Measurements from ENCODE around the gene ATF2.
"Not testable (repeated sequence)": the region's sequence is repeated elsewhere in the genome, so short reads cannot be mapped to it uniquely, and the experiment has no call there.

The ATF2 gene

DNA sequence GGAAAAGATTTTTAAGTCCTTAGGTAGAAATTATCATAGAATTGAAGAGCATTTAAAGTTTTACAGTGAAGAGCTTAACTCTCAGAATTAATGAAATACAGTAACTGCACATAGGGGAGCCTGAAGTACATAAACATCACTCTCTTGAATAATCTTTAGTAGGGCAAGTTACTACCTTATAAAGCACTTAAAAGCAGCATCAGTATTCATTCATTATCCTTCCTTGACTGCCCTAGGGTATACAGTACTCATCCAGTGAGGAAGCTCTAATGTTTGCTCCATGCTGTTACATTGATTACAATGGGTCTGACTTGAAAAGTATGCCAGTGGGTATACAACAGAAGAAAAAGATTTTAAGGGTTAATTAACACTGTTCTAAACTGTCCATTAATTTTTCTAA lies 66.5 kb downstream of the ATF2 start:
- H3K4me3 Mint-ChIP-seq: no peak overlapping the region
- no peaks in the 10 kb centered on the region for H3K27me3 Mint-ChIP-seq
- H3K27ac Mint-ChIP-seq: no peak overlapping the region
- peaks cover 22% of the 10 kb centered on the region for H3K36me3 Mint-ChIP-seq
- ATAC-seq (ENCODE audit: low read depth) (no peak), DNase-seq (ENCODE audit: low spot score in 2 of 2) (no peak)
- no peaks in the 10 kb centered on the region for H3K4me1 Mint-ChIP-seq
- no peaks in the 10 kb centered on the region for H3K9me3 Mint-ChIP-seq

DNA sequence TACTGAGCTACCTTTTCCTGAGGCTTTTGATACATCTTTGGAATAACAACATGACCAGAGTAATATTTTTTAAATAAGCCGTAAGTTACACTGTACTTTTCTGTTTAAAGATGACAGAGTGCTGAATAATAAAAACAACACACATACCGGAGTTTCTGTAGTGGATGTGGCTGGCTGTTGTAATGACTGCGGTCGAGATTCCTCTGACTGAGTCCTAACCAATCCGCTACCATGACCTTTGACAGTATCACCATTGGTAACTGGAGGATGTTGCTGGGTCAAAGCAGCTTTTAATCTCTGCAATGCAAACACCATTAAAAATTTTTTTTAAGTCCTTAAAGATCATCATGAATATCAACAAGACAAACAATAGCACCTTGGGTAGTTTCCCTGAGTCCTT lies 70.7 kb downstream of the ATF2 start:
- no peak overlapping the region for H3K27ac Mint-ChIP-seq
- peaks cover 15% of the 10 kb centered on the region for H3K36me3 Mint-ChIP-seq
- DNase-seq (ENCODE audit: low spot score in 2 of 2) (no peak), ATAC-seq (ENCODE audit: low read depth) (no peak)
- H3K4me3 Mint-ChIP-seq: no peak overlapping the region
- no peaks in the 10 kb centered on the region for H3K4me1 Mint-ChIP-seq
- no peaks in the 10 kb centered on the region for H3K9me3 Mint-ChIP-seq
- H3K27me3 Mint-ChIP-seq: no peaks in the 10 kb centered on the region

DNA sequence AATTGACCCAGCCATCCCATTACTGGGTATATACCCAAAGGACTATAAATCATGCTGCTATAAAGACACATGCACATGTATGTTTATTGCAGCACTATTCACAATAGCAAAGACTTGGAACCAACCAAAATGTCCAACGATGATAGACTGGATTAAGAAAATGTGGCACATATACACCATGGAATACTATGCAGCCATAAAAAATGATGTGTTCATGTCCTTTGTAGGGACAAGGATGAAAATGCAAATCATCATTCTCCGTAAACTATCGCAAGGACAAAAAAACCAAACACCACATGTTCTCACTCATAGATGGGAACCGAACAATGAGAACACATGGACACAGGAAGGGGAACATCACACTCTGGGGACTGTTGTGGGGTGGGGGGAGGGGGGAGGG lies 83.9 kb downstream of the ATF2 start:
- H3K27me3 Mint-ChIP-seq; H3K9me3 Mint-ChIP-seq; DNase-seq (ENCODE audit: low spot score in 2 of 2); H3K4me3 Mint-ChIP-seq; ATAC-seq (ENCODE audit: low read depth); H3K4me1 Mint-ChIP-seq; H3K27ac Mint-ChIP-seq: not testable (repeated sequence)
- H3K36me3 Mint-ChIP-seq: peaks cover 28% of the 10 kb centered on the region

DNA sequence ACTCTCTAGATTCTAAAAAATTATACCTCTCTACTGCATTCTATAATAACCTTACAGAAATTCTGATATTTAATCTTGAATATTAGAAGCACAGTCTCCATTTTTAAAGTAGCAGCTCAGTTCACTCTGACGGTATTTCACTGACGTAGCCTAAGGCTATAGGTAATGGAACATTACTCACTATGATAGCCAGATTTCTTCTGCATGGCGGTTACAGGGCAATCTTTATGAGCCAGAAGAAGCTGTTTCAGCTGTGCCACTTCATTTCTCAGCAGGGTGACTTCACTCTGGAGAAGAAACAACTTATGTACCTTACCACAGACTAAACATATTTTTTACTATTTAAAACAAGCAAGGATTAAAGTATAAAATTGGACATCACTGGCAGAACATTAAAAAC lies 87.5 kb downstream of the ATF2 start:
- Mint-ChIP-seq H3K36me3 (peaks cover 39% of the 10 kb centered on the region), H3K4me1 (no peaks in the 10 kb centered on the region), H3K27me3 (no peaks in the 10 kb centered on the region), H3K4me3 (no peak overlapping the region), H3K27ac (no peak overlapping the region), H3K9me3 (peaks cover 2% of the 10 kb centered on the region)
- DNase-seq (ENCODE audit: low spot score in 2 of 2) (no peak), ATAC-seq (ENCODE audit: low read depth) (no peak)

DNA sequence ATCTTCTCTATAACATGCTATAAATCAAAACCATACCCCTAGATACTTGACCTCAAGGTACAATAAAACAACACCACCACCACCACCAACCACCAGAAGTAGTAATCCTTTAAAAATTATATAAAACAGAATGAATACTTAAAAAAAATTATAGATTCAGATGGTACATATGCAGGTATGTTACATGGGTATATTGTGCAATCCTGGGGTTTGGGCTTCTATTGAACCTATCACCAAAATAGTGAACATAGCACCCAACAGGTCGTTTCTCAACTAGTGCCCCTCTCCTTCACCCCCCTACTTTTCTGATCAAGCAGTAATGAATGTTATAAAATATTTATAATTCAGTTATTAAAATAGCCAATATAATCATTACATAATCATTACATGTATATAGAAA lies 91.7 kb downstream of the ATF2 start:
- Mint-ChIP-seq H3K9me3 (no peaks in the 10 kb centered on the region), H3K4me3 (no peak overlapping the region), H3K4me1 (no peaks in the 10 kb centered on the region), H3K27me3 (no peaks in the 10 kb centered on the region), H3K36me3 (peaks cover 31% of the 10 kb centered on the region), H3K27ac (no peak overlapping the region)
- ATAC-seq (ENCODE audit: low read depth) (no peak), DNase-seq (ENCODE audit: low spot score in 2 of 2) (no peak)

DNA sequence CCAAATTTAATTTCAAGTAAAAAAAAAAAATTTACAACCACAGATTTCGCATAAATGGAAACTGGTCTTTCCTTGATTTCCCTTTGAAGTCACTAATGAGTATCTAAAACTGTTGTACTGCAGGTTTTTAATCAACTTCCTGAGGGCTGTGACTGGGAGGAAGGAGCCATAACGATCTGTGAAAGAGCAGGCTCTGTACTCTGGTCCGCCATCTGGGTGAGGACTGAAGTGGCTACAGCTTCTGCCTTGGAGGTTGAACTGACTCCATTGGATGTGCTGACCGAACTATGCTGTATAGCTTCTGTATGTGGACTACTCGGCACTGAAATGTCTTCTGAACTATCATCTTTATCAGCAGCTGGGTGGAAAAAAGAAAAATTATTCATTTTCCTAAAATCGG lies 93.5 kb downstream of the ATF2 start:
- no peak for DNase-seq (ENCODE audit: low spot score in 2 of 2)
- H3K36me3 Mint-ChIP-seq: peaks cover 34% of the 10 kb centered on the region

DNA sequence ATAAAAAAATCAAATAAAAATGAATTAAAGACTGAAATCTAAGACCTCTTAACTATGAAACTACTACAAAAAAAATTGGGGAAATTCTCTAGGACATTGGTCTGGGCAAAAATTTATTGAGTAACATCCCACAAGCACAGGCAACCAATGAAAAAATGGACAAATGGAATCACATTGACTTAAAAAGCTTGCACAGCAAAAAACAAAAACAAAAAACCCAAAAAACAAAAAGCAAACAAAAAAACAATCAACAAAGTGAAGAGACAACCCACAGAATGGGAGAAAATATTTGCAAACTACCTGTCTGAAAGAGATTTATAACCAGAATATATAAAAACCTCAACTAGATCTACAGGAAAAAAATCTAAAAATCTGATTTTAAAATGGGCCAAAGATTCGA lies 99.5 kb downstream of the ATF2 start:
- no peak overlapping the region for H3K4me3 Mint-ChIP-seq

More for the DNA sequence above, 93.5 kb downstream of the ATF2 start:
- no peak for ATAC-seq (ENCODE audit: low read depth)
- H3K4me3 Mint-ChIP-seq: no peak overlapping the region
- H3K4me1 Mint-ChIP-seq: no peaks in the 10 kb centered on the region
- no peak overlapping the region for H3K27ac Mint-ChIP-seq
- H3K27me3 Mint-ChIP-seq: no peaks in the 10 kb centered on the region
- no peaks in the 10 kb centered on the region for H3K9me3 Mint-ChIP-seq

DNA sequence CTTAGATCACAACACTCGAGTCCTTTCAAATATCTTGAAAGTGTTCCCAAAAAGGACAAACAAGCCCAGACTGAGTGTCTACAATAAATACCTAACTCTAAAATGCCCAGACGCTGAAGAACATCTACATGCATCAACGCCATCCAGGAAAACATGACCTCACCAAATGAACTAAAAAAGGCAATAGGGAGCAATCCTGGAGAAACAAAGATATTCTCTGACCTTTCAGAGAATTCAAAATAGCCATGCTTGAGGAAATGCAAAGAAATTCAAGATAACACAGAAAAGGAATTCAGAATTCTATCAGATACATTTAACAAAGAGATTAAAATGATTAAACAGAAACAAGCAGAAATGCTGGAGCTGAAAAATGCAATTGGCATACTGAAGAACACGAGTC lies 101.6 kb downstream of the ATF2 start:
- H3K27ac Mint-ChIP-seq: no peak overlapping the region
- H3K9me3 Mint-ChIP-seq: no peaks in the 10 kb centered on the region
- no peak overlapping the region for H3K4me3 Mint-ChIP-seq
- no peaks in the 10 kb centered on the region for H3K4me1 Mint-ChIP-seq
- ATAC-seq (ENCODE audit: low read depth) (no peak), DNase-seq (ENCODE audit: low spot score in 2 of 2) (no peak)
- peaks cover 39% of the 10 kb centered on the region for H3K36me3 Mint-ChIP-seq
- no peaks in the 10 kb centered on the region for H3K27me3 Mint-ChIP-seq

More for the DNA sequence above, 99.5 kb downstream of the ATF2 start:
- Mint-ChIP-seq H3K27me3 (no peaks in the 10 kb centered on the region), H3K9me3 (no peaks in the 10 kb centered on the region), H3K27ac (no peak overlapping the region), H3K4me1 (no peaks in the 10 kb centered on the region), H3K36me3 (peaks cover 41% of the 10 kb centered on the region)
- no peak for ATAC-seq (ENCODE audit: low read depth)
- DNase-seq (ENCODE audit: low spot score in 2 of 2): no peak

DNA sequence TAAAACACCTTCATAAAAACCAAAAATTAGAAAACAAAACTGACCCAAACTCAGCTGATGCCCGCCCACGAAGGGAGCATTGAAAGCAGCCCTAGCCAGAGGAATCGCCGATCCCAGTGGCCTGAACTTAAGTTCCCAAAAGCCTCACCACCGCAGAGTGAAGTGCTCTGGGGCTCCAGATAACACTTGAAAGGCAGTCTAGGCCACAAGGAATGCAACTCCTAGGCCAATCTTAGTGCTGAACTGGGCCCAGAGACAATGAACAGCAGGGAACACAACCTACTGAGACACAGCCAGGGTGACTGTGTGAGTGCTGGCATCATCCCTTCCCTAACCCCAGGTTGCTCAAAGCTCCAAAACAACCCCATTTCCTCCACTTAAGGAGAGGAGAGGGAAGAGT lies 103.2 kb downstream of the ATF2 start:
- H3K27ac Mint-ChIP-seq: no peak overlapping the region
- H3K36me3 Mint-ChIP-seq: peaks cover 35% of the 10 kb centered on the region
- H3K27me3 Mint-ChIP-seq: no peaks in the 10 kb centered on the region
- no peaks in the 10 kb centered on the region for H3K4me1 Mint-ChIP-seq
- DNase-seq (ENCODE audit: low spot score in 2 of 2) (no peak), ATAC-seq (ENCODE audit: low read depth) (no peak)
- H3K9me3 Mint-ChIP-seq: no peaks in the 10 kb centered on the region
- H3K4me3 Mint-ChIP-seq: no peak overlapping the region

DNA sequence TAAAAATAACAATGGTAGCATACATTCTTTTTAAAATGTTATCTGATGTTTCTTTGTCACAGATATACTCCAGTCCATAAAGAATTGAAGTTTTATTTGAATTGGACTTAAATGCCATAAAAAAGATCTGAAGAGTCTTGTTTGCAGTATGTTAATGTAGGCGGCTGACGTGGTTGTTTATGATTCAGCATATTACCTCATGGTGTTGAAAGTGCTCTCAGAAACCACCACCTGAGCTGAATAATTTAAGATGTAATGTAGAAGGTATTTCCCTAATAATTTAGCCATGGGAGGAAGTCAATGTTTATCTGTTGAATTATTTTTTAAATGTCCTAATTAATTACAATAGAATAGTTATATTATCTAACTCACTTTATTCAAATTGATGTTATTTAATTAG lies 104.3 kb downstream of the ATF2 start:
- Mint-ChIP-seq H3K4me3 (no peak overlapping the region), H3K9me3 (no peaks in the 10 kb centered on the region), H3K36me3 (peaks cover 35% of the 10 kb centered on the region), H3K27ac (no peak overlapping the region), H3K4me1 (no peaks in the 10 kb centered on the region), H3K27me3 (no peaks in the 10 kb centered on the region)
- ATAC-seq (ENCODE audit: low read depth): no peak
- DNase-seq (ENCODE audit: low spot score in 2 of 2): no peak

DNA sequence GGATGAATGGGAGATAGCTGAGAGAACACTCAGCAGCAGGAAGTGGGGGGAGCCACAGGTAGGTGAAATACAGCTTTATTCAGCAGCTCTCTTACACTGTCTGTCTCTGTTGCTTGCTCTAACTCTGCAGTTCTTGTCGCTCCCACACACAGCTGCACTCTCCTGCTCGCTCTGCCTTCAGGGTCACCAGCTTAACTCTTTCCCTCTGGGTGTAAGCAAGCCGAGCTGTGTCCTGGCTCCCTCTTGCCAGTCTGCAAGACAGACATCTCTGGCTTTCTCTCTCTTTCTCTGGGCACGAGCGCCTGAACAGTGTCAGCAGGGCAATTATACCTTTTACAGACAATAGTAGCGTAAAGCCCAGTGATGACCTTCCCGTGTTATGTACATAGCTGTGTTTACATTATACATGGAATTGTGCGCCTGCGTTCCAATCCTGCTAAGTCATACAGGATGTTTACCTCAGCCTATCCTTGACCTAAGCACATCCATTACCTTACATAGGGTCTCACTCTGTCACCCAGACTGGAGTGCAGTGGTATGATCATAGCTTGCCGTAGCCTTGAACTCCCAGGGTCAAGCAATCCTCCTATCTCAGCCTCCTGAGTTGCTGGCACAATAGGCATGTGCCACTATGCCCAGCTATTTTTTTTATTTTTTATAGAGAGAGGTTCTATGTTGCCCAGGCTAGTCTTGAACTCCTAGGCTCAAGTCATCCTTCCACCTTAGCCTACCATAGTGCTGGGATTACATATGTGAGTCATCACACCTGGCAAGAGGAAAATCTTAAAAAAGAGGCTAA lies 105.0 kb downstream of the ATF2 start:
- DNase-seq (ENCODE audit: low spot score in 2 of 2) (no peak), ATAC-seq (ENCODE audit: low read depth) (no peak)
- H3K36me3 Mint-ChIP-seq: peaks cover 36% of the 10 kb centered on the region
- no peaks in the 10 kb centered on the region for H3K27me3 Mint-ChIP-seq
- no peaks in the 10 kb centered on the region for H3K9me3 Mint-ChIP-seq
- H3K27ac Mint-ChIP-seq: no peak overlapping the region
- H3K4me3 Mint-ChIP-seq: no peak overlapping the region
- no peaks in the 10 kb centered on the region for H3K4me1 Mint-ChIP-seq

DNA sequence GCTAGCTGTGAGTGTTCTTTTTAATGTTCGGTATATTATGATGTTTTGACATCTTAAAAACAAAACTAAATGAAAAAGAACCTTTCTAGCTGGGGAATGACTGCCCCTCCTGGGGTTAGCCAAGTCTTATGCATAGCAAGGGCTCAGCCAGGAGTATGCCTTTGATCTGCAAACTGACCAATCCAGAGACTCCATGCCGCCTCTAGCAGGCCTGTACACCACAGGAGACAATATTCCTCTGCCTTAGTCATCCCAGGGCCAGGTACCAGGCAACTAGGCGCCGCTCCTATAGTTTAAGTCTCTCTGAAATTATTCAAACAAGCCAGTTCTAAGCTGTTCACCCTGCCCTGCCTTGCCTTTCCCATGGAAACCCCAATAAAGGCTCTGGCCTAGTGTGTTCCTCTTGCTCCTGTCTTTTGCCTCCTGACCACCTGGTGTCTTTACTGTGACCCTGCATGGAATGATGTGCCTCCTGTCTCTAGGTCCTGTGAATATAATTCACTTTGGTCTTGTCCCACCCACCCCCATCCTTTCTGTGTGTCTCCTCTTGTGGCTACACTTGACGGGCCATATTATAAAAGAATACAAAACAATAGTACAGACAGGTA lies 110.8 kb downstream of the ATF2 start:
- no peak for DNase-seq (ENCODE audit: low spot score in 2 of 2)
- no peaks in the 10 kb centered on the region for H3K27me3 Mint-ChIP-seq
- no peak overlapping the region for H3K4me3 Mint-ChIP-seq
- peaks cover 13% of the 10 kb centered on the region for H3K36me3 Mint-ChIP-seq
- H3K4me1 Mint-ChIP-seq: no peaks in the 10 kb centered on the region
- ATAC-seq (ENCODE audit: low read depth): no peak
- H3K27ac Mint-ChIP-seq: no peak overlapping the region
- no peaks in the 10 kb centered on the region for H3K9me3 Mint-ChIP-seq

DNA sequence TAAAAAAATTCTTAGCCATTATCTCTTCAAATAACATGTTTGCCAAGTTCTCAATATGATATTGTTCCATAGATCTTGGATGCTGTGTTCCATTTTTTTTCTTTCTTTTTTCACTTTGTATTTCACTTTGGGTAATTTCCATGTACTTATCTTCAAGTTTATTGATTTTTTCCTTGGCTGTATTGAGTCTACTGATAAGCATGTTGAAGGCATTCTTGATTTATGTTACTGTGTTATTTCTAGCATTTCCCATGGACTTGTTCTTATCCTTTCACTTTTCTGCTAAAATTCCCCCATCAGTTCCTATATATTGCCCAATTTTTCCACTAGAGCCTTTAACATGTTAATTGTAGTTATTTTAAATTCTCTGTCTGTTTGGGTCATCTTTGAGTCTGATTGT lies 112.0 kb downstream of the ATF2 start:
- H3K4me1 Mint-ChIP-seq: no peaks in the 10 kb centered on the region
- ATAC-seq (ENCODE audit: low read depth): no peak
- no peak overlapping the region for H3K4me3 Mint-ChIP-seq
- no peak overlapping the region for H3K27ac Mint-ChIP-seq
- H3K9me3 Mint-ChIP-seq: peaks cover 2% of the 10 kb centered on the region
- H3K27me3 Mint-ChIP-seq: no peaks in the 10 kb centered on the region
- DNase-seq (ENCODE audit: low spot score in 2 of 2): no peak
- peaks cover 23% of the 10 kb centered on the region for H3K36me3 Mint-ChIP-seq

DNA sequence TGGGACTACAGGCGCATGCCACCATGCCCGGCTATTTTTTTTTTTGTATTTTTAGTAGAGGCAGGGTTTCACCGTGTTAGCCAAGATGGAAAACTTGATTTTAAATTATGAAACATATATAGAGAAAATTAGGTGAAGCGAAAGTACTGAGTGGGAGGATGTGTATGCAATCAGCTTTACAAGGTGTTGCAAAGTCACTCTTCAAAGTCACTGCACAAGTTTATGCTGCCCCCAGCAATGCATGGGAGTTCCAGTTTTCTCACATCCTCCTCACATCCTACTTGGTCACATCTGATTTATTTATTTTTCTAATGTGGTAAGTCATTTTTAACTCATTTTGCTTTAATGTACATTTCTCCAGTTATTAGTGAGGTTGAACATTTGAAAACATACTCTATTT lies 113.7 kb downstream of the ATF2 start:
- Mint-ChIP-seq H3K4me3 (no peak overlapping the region), H3K27ac (no peak overlapping the region), H3K36me3 (peaks cover 21% of the 10 kb centered on the region), H3K4me1 (no peaks in the 10 kb centered on the region), H3K27me3 (no peaks in the 10 kb centered on the region), H3K9me3 (peaks cover 2% of the 10 kb centered on the region)
- DNase-seq (ENCODE audit: low spot score in 2 of 2) (no peak), ATAC-seq (ENCODE audit: low read depth) (no peak)

DNA sequence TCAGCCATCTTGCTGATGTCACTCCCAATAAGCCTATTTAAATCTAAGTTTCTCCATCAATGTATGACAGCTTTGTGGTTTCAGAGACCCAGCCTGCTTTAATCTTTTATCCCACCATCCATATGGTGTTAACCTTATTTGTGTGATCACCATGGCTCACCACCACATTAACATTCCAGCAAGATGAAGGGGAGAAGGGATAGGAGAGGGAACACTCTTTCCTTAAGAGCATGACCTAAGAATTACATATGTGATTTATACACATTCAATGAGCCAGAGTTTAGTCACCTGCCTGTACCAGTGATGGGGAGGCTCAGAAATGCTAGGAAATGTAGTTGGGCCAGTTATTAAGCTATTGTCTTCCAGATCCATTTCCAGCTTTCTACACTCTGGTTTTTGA lies 118.3 kb downstream of the ATF2 start:
- H3K36me3 Mint-ChIP-seq: peaks cover 10% of the 10 kb centered on the region
- H3K9me3 Mint-ChIP-seq: peaks cover 4% of the 10 kb centered on the region
- no peaks in the 10 kb centered on the region for H3K27me3 Mint-ChIP-seq
- no peaks in the 10 kb centered on the region for H3K4me1 Mint-ChIP-seq
- DNase-seq (ENCODE audit: low spot score in 2 of 2) (no peak), ATAC-seq (ENCODE audit: low read depth) (no peak)
- H3K27ac Mint-ChIP-seq: no peak overlapping the region
- H3K4me3 Mint-ChIP-seq: no peak overlapping the region

Measured in memory B cell (primary cell).